ENCODE results near the gene MAML2.

GRCh38 chr11:96256215-96257011 is 86.6 kb downstream of the MAML2 start:
- TF ChIP-seq CTCF (IDR thresholded peaks at IDR 0.05; ENCODE audit: poor library complexity) (no peak), EZH2phosphoT487 (IDR thresholded peaks at IDR 0.05; ENCODE audit: low read depth, severe bottlenecking, unreplicated experiment) (no peak)

All from hepatocyte (in vitro differentiated cells).